Measurements from ENCODE around the gene RAP1GAP.

The RAP1GAP gene

DNA sequence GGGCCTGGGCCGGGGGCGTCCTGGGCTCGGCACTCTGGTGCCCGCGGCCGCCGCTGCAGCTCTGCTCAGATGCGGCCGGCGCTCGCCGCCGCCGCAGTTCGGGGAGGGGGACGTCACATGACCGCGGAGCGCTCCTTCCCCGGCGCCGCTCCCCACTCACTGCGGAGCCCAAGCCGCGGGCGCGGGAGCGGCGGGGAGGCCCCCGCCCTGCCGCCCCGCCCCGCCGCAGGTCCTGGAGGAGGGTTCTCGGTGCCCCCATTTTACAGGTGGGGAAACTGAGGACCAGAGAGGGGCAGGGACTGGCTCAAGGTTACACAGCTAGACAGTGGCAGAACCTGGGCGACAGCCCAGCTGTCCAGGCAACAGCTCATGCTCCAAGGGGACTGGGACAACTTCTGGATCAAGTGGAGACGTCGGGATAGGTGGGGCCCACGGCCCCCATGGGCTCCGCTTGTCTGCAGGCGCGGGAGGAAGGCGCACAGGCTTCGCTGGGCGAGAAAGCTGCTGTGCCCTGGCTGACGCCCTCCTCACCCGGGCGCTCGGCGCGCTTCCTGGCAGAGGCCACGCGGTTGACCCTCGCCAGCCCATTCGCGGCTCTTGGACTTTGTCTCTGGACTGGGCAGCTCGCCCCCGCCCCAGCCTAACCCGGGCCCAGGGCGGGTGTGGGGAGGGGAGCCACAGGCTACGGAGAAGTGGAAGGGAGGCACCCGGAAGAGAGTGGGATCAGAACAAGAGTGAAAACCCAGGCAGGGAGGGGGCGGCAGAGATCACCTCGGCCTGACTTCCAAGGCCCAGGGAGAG, at the start of gene RAP1GAP:
TSS of gene RAP1GAP (minus strand) at position 100 of the 801 bp plus-strand sequence. CDS start 49,325 bp downstream, outside the sequence.
- no peak for DNase-seq (ENCODE audit: extremely low read depth, low read depth)

DNA sequence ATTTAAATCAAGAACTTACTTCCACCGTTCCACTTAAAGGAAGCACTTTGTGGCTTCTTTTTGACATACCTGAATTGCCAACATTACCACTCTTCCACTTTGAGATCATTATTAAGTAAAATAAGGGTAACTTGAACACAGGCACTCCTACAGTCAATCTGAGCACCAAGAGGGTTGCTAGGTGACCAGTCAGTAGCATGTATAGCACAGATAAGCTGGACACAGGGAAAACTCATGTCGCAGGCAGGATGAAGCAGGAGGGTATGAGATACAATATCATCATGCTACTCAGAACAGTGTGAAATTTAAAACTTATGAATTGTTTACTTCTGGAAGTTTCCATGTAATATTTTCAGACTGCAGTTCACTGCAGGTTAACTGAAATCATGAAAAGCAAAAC, 47.0 kb upstream of the RAP1GAP start:
- no peak for DNase-seq (ENCODE audit: extremely low read depth, low read depth)
- TF ChIP-seq, protein P1, sequence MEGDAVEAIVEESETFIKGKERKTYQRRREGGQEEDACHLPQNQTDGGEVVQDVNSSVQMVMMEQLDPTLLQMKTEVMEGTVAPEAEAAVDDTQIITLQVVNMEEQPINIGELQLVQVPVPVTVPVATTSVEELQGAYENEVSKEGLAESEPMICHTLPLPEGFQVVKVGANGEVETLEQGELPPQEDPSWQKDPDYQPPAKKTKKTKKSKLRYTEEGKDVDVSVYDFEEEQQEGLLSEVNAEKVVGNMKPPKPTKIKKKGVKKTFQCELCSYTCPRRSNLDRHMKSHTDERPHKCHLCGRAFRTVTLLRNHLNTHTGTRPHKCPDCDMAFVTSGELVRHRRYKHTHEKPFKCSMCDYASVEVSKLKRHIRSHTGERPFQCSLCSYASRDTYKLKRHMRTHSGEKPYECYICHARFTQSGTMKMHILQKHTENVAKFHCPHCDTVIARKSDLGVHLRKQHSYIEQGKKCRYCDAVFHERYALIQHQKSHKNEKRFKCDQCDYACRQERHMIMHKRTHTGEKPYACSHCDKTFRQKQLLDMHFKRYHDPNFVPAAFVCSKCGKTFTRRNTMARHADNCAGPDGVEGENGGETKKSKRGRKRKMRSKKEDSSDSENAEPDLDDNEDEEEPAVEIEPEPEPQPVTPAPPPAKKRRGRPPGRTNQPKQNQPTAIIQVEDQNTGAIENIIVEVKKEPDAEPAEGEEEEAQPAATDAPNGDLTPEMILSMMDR (IDR thresholded peaks at IDR 0.05; ENCODE audit: low read depth, low read length, missing control alignments) = no peak
- H3K4me3 ChIP-seq (replicated peaks; ENCODE audit: low read depth, low read length) = no peak overlapping the region

More for the DNA sequence above, at the start of gene RAP1GAP:
- H3K4me3 ChIP-seq (replicated peaks; ENCODE audit: low read depth, low read length) = no peak within 1 kb of the TSS
- TF ChIP-seq, protein P1 (IDR thresholded peaks at IDR 0.05; ENCODE audit: low read depth, low read length, missing control alignments) = no peak

DNA sequence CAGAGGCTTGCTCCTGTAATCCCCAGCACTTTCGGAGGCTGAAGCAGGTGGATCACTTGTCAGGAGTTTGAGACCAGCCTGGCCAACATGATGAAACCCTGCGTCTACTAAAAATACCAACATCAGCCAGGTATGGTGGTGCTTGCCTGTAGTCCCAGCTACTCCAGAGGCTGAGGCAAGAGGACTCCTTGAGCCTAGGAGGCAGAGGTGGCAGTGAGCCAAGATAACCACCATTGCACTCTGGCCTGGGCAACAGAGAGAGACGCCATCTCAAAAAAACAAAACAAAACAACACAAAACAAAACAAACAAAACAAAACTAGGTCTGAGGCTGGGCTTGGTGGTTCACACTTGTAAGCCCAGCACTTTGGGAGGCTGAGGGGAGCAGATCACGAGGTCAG, 38.7 kb upstream of the RAP1GAP start:
- TF ChIP-seq, protein P1 (IDR thresholded peaks at IDR 0.05; ENCODE audit: low read depth, low read length, missing control alignments) = no peak
- no peak overlapping the region for H3K4me3 ChIP-seq (replicated peaks; ENCODE audit: low read depth, low read length)
- no peak for DNase-seq (ENCODE audit: extremely low read depth, low read depth)

DNA sequence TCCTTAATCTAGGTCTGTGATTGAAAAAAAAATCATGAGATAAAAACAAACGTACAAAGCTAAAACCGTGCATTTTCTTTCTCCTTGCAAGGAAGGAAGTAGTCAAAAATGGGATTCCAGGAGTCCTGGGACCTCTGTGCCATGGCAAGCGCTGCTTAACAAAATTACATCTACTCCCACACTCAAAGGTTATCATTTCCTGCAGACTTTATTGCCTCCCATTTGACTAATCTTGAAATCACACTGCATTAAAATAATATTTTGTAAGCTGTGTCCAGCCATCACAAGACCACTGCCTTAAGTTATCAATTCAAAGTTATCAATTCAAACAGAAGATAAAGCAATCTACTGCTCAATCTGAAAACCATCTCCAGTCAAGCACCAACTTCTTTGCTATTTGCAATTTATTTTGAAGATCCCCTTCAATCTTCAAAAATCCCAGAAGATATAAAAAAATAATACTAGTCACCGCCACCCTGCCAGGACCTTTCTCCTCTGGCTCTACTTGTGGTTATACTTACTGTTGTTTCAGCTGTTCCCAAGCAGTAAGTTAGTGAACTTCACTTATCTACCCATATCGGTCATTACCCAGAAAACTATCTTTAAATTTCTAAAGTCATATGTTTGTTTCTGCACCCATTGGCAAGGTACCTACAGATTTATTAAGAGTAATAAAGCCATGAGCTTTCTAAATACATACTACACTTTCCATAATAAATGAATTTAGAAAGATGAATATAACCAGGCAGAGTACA, 38.1 kb upstream of the RAP1GAP start:
- DNase-seq (ENCODE audit: extremely low read depth, low read depth) = no peak
- TF ChIP-seq, protein P1 (IDR thresholded peaks at IDR 0.05; ENCODE audit: low read depth, low read length, missing control alignments) = no peak

DNA sequence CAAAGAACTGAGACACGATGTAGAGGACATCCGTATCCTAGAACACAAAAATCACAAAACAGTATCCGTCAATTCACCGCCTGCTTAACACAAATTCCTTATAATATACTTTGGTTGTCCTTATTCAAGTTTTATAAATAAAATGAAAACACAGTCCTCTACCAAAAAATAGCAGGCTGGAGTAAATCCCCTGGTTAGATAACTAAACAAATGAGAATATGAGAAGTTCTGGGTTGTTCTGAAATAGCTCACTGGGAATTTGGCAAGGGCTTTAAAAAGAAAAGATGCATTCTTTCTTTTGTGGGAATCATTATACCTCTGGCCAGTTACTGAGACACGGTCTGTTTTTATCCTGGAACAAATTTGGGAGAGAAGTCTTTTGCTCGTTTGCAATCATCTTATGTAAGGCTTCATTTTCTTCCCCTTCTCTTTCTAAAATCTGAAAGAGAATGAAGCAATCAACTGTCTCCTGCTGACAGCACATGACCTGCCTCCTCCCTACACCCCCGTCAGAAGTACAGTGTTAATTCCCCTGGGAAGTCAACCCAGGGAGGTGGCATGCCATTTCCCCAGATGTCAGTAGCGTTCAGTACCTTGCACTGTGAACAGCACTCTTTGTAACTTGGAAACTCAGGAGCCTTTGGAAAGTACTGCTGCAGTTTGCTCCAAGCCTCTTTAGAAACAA, 37.1 kb upstream of the RAP1GAP start:
- TF ChIP-seq, protein P1 (IDR thresholded peaks at IDR 0.05; ENCODE audit: low read depth, low read length, missing control alignments) = no peak
- H3K4me3 ChIP-seq (replicated peaks; ENCODE audit: low read depth, low read length) = no peak overlapping the region
- DNase-seq (ENCODE audit: extremely low read depth, low read depth) = no peak

More for the DNA sequence above, 38.1 kb upstream of the RAP1GAP start:
- no peak overlapping the region for H3K4me3 ChIP-seq (replicated peaks; ENCODE audit: low read depth, low read length)

DNA sequence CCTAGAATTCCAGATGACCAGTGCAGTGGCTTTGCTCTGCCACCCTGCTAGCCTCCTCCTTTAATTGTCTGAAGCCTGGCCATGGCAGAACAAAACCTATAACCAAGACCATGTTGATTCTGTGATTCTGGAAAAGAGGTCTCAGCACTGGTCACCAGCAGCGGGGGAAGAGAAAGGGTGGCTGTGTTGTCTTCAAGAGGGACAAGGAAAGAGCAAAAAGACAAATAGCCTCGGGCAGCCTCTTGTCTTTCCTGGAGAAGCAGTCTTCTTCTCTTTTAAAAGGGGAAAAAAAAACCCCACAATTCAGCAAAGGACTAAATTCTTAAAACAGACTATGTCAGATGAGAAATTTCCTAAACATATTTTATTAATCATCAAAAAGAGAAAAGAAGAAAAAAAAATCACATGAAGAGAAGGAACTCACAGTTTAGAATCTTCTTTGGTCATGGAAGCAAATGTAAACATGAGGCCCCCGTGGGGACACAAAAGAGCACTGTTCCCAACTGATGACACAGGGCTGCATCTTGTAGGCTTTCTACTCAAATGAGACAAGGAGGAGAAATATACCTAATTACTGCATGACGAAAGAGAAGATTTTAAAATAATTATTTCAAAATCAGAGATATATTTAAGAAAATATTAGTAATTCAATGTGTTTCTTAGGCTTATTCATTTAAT, 36.3 kb upstream of the RAP1GAP start:
- TF ChIP-seq, protein P1 (IDR thresholded peaks at IDR 0.05; ENCODE audit: low read depth, low read length, missing control alignments) = no peak
- no peak for DNase-seq (ENCODE audit: extremely low read depth, low read depth)
- no peak overlapping the region for H3K4me3 ChIP-seq (replicated peaks; ENCODE audit: low read depth, low read length)

Data from HFF-Myc (cell line).